KMS-11 (cell line): ENCODE data around the gene MAST3.

ENCODE experiments used
- H2AFZ ChIP-seq: fragments of 200-600 bp; sonication (generic); 2 replicates; pipeline ENCODE4 v1.6.1; 2016; ENCODE audit warnings: antibody characterized with exemption, mixed run types, low read depth
- H3K27ac ChIP-seq: fragments of 200-600 bp; sonication (generic); 2 replicates; pipeline ENCODE4 v1.6.1; 2016; ENCODE audit warnings: mild to moderate bottlenecking, mixed run types
- H3K27me3 ChIP-seq: fragments of 200-600 bp; sonication (generic); 2 replicates; pipeline ENCODE4 v1.6.1; 2017; ENCODE audit warnings: mild to moderate bottlenecking, low read depth, mixed run types, moderate library complexity; ENCODE audit not compliant: insufficient read depth
- H3K36me3 ChIP-seq: fragments of 200-600 bp; sonication (generic); 2 replicates; pipeline ENCODE4 v1.6.1; 2017; ENCODE audit warnings: mild to moderate bottlenecking, mixed run types; ENCODE audit not compliant: insufficient read depth
- H3K4me1 ChIP-seq: fragments of 200-600 bp; sonication (generic); 2 replicates; pipeline ENCODE4 v1.6.1; 2016; ENCODE audit warnings: mild to moderate bottlenecking, low read depth, mixed run types; ENCODE audit not compliant: poor library complexity, severe bottlenecking
- H3K4me2 ChIP-seq: fragments of 200-600 bp; sonication (generic); 2 replicates; pipeline ENCODE4 v1.7.0; 2016; ENCODE audit warnings: mild to moderate bottlenecking, mixed run types
- H3K4me3 ChIP-seq: fragments of 200-600 bp; sonication (generic); IDR thresholded peaks from 2 replicates; pipeline ENCODE4 v1.6.1; 2017; ENCODE audit warnings: low read depth, low read length, mixed read lengths; ENCODE audit not compliant: insufficient read depth
- H3K79me2 ChIP-seq: fragments of 200-600 bp; sonication (generic); 2 replicates; pipeline ENCODE4 v1.6.1; 2016; ENCODE audit warnings: low read depth, mixed run types; ENCODE audit not compliant: insufficient read depth
- H3K9ac ChIP-seq: fragments of 200-600 bp; sonication (generic); 2 replicates; pipeline ENCODE4 v1.6.1; 2016; ENCODE audit warnings: mild to moderate bottlenecking, mixed run types
- H4K20me1 ChIP-seq: fragments of 200-600 bp; sonication (generic); 2 replicates; pipeline ENCODE4 v1.6.1; 2016; ENCODE audit warnings: mild to moderate bottlenecking, mixed run types; ENCODE audit not compliant: insufficient read depth
- TF ChIP-seq, protein P1 (sequence below): fragments of 200-600 bp; sonication (generic); conservative IDR thresholded peaks from 2 replicates; pipeline ENCODE4 v1.6.1; 2017; ENCODE audit warnings: low read depth, mild to moderate bottlenecking, antibody characterized with exemption, low read length, moderate library complexity, mixed read lengths

Gene MAST3

DNA sequence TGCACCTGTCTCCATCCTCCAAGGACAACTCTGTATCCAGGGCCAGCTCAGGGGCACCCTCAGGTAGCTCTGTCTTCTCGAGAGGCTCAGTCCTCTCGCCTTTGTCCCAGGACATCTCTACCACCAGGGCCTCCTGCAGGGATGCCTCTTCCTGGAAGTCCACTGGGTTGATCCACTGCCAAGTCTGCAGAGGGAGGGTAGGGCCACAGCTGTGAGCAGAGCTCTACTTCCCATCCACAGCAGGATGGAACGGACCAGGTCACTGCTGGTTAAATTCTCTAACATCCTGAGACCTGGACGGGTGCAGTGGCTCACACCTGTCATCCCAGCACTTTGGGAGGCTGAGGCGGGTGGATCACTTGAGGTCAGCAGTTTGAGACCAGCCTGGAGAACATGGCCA is 37.7 kb upstream of the MAST3 start:
- Histone ChIP-seq H3K36me3 (no peaks in the 10 kb centered on the region), H3K27me3 (no peaks in the 10 kb centered on the region), H4K20me1 (no peaks in the 10 kb centered on the region), H3K4me2 (no peak overlapping the region), H3K9ac (no peak overlapping the region), H3K4me1 (peaks cover 12% of the 10 kb centered on the region), H3K4me3 (no peak overlapping the region), H2AFZ (no peak overlapping the region), H3K27ac (no peak overlapping the region), H3K79me2 (no peaks in the 10 kb centered on the region)
- TF ChIP-seq, protein P1, sequence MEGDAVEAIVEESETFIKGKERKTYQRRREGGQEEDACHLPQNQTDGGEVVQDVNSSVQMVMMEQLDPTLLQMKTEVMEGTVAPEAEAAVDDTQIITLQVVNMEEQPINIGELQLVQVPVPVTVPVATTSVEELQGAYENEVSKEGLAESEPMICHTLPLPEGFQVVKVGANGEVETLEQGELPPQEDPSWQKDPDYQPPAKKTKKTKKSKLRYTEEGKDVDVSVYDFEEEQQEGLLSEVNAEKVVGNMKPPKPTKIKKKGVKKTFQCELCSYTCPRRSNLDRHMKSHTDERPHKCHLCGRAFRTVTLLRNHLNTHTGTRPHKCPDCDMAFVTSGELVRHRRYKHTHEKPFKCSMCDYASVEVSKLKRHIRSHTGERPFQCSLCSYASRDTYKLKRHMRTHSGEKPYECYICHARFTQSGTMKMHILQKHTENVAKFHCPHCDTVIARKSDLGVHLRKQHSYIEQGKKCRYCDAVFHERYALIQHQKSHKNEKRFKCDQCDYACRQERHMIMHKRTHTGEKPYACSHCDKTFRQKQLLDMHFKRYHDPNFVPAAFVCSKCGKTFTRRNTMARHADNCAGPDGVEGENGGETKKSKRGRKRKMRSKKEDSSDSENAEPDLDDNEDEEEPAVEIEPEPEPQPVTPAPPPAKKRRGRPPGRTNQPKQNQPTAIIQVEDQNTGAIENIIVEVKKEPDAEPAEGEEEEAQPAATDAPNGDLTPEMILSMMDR = no peak

DNA sequence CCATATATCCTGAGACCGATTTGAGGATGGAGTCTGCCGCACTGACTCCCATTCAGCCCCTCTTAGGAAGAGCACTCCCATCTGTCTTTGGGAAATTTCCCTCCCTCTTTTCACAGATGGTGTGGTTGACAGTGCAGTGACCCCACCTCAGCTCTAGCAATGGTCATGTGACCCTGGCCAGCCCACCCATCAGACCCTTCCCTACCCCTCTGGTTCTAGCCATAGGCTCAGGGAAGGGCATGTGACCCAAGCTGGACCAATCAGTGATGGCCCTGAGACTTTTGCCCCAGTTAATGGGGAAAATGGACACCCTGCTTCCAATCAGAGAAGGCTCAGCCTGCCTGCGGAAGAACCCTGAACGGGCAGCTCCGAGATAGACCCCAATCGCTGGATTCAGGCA is 37.1 kb upstream of the MAST3 start:
- TF ChIP-seq, protein P1 = no peak
- Histone ChIP-seq H3K4me3 (no peak overlapping the region), H3K4me1 (peaks cover 12% of the 10 kb centered on the region), H3K79me2 (no peaks in the 10 kb centered on the region), H3K4me2 (no peak overlapping the region), H3K9ac (no peak overlapping the region), H3K27ac (no peak overlapping the region), H2AFZ (no peak overlapping the region), H3K36me3 (no peaks in the 10 kb centered on the region), H3K27me3 (no peaks in the 10 kb centered on the region), H4K20me1 (no peaks in the 10 kb centered on the region)

DNA sequence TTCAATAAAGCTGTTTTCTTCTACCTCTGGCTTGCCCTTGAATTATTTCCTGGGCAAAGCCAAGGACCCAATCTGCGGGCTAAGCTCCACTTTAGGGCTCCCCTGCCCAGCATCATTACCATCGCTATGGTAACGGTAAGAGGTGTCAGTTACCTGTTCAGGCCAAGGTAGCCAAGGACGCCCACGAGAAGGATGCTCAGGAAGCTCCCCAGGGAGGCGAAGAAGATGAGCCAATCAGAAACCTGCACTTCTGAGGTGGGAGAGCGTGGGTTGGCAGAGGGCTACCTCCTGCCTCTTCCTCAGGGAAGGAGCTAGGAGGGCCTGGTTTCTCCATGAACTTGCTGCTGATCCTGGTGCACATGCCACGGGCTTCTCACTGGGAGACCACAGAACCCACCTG is 35.5 kb upstream of the MAST3 start:
- Histone ChIP-seq H3K27me3 (no peaks in the 10 kb centered on the region), H3K4me2 (no peak overlapping the region), H3K4me3 (no peak overlapping the region), H3K4me1 (peaks cover 12% of the 10 kb centered on the region), H3K79me2 (no peaks in the 10 kb centered on the region), H3K9ac (no peak overlapping the region), H3K27ac (no peak overlapping the region), H3K36me3 (no peaks in the 10 kb centered on the region), H2AFZ (no peak overlapping the region), H4K20me1 (no peaks in the 10 kb centered on the region)
- TF ChIP-seq, protein P1 = no peak

DNA sequence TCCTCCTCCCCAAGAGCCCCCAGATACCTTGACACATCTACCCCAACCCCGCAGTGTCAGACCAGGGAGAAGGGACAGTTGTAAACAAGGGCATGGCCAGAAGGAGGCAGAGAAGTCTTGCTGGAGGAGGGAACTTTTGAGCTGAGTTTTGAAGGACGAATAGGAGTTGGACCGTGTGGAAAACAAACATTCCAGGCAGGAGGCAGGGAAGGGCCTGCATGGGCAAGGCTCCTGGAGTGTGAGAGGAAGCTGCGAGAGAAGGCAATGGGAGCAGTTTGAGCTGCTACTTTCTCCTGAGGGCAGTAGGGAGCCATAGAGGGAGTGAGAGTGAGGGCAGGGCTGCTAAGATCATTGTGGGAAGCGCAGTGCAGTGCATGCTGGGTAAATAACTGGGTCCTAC is 34.1 kb upstream of the MAST3 start:
- H3K79me2 ChIP-seq = no peaks in the 10 kb centered on the region
- no peaks in the 10 kb centered on the region for H3K27me3 ChIP-seq
- H3K4me1 ChIP-seq = peaks cover 4% of the 10 kb centered on the region
- no peak overlapping the region for H2AFZ ChIP-seq
- no peak overlapping the region for H3K4me3 ChIP-seq
- H3K27ac ChIP-seq = no peak overlapping the region
- TF ChIP-seq, protein P1 = no peak
- no peaks in the 10 kb centered on the region for H4K20me1 ChIP-seq
- no peaks in the 10 kb centered on the region for H3K36me3 ChIP-seq
- H3K9ac ChIP-seq = no peak overlapping the region
- no peak overlapping the region for H3K4me2 ChIP-seq

DNA sequence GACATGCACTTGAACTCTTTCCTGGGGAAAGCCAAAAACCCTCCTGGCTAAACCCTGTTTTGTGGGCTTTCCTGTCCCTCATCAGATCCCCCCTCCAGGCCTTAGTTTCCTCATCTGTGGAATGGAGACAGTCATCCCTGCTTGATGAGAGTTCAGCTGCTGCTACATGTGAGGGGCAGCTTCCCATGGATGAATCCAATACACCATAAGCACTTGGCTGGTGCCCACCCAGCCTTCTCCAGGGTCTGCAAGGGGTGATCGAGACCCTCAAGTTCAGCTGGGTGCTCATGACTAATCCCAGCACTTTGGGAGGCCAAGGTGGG is 32.4 kb upstream of the MAST3 start:
- H3K4me1 ChIP-seq = no peaks in the 10 kb centered on the region
- H2AFZ ChIP-seq = no peak overlapping the region
- TF ChIP-seq, protein P1 = no peak

More for the DNA sequence above, 32.4 kb upstream of the MAST3 start:
- Histone ChIP-seq H3K4me2 (no peak overlapping the region), H3K27ac (no peak overlapping the region), H4K20me1 (no peaks in the 10 kb centered on the region), H3K27me3 (no peaks in the 10 kb centered on the region), H3K36me3 (no peaks in the 10 kb centered on the region), H3K79me2 (no peaks in the 10 kb centered on the region), H3K9ac (no peak overlapping the region), H3K4me3 (no peak overlapping the region)
